ENCODE results near the gene SYT15.

The SYT15 gene

DNA sequence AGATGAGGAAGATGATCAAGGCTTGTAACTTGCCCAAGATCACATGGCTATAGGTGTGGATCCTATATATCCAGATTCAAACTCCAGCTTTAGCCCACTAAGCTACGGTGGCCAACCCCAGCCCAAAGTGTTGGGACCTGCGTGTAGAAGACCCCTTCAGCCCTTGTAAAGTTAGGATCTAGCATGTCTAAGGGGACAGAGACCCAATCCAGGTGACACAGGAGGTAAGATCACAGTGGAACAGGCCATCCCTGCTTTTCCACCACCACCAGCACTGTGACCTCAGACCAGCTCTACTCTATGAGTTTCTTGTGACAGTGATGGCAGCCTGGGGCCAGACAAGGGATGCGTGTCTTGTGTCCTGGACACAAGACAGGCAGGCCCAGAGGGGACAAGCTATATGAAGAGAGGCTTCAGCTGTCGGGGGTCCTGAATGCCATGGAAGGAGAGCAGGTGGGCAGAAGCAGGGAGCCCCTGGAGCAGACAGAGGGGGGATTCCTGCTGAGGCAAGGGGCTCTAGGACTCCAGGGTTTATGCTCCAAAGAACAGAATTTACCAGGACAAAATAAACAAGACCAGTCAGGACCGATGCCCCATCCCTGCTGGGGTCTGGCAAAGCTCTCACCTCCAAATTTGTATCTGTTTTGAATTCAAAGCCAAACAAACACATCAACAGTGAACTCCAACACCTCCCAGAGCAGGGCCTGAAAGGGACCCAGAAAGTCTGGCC lies 32.9 kb upstream of the SYT15 start:
- DNase-seq = no peak

DNA sequence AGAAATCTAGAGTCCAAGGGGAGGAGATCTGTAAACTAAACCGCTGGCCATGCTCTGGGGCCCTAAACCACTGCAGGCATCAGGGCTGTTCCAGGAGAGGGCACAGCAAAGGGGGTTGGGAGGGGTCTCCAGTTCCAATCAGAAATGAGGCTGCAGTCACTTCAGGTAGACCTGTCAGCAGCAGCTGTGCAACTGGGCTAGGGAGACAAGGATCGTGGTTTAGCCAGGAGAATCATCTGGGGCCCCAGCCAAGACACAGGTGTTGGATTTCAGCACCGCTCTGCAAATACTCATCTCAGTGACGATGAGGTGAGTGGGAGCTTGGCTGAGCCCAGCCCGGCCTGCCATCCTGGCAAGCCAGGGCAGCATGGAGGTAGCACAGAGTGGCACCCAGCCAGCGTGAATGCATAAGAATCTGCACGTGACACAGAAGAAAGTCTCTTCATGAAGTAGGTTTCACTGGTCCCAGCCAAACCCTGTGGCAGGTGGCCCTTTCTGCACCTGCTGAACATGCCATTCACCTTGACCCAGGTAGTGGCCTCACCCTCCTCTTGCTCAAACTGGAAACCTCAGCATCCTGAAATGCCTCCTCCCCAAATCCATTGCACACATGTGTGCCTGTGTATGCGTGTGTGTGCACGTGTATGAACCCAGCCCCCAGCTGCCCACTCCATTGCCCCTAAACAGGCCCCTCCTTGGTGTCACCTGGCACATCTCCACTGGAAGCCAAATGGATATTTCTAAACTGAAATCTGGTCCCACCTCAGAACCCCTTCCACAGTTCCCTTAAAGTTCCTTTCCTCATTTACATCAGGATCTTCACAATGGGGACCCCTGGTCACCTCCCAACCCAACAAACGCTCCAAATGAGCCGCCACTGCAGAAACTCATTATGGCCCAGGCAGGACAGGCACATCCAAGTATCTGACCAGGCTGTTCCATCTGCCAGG lies 32.1 kb upstream of the SYT15 start:
- no peak for DNase-seq

DNA sequence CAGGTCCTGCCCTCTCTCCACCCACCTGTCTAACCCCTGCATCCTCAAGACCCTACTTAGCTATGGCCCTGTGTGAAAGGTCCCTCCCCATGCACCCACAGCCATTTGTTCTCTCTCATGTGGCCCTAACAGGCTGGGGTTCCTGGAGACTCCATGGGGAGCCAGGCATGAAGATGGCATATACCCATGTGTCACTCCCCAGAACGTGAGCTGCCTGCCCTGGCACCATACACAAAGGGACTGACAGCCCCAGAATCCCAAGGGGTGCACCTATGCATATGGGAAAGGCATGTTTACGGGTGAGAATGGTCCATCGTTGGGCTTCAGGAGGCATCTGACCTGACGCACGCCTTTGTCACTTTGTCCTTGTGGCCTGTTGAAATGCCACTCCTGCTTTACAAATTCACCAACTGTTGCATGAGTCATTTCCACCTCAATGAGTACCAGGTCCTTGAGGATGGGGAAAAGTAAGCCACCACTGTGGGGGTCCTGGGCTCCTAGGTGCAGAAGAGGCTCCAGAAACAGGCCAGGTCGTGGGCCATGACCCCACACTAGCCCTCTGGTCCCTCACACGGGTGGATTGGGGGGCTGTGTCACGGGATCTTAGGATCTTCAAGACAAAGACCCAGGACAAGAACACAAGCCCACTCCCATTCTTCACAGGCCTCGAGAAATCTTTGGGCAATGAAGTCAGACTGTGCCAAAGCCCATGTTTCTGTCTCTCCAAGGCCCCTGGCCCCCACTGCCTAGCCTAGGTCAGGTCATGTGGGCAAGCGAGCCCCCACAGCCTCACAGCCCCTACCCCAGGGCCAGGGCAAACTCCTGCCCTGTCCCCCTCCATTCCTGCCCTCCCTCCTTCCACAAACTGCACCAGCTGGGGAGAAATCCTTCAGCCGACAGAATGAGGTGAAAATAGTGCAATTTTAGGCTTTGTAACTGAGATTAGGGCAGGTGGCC lies 31.1 kb upstream of the SYT15 start:
- DNase-seq = no peak

DNA sequence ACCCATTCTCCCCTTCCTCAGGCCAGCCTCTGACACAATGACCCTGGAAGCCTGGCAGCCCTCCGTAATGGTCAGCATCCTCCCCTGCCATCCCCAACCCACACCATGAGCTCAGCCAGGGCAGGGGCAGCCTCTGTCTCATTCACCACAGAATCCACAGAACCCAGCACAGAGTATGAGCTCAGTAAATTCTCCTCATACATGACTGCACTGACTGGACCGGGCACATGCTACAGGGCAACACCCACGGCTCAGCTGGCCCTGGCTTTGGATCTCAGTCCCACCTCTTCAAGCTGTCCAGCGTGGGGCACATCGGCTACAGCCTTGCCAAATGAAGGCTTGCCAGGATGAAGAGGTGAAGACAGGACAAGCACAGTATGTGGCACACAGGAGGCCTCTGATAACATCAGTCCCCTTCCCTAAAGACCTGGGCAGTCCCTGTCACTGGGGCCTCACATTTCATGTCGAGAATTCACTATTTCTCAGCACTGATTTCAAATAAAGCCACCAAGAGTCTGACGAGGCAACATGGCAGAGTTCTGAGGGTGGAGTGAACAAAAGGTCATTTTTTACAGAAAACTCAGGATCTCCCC lies 30.3 kb upstream of the SYT15 start:
- no peak for DNase-seq

DNA sequence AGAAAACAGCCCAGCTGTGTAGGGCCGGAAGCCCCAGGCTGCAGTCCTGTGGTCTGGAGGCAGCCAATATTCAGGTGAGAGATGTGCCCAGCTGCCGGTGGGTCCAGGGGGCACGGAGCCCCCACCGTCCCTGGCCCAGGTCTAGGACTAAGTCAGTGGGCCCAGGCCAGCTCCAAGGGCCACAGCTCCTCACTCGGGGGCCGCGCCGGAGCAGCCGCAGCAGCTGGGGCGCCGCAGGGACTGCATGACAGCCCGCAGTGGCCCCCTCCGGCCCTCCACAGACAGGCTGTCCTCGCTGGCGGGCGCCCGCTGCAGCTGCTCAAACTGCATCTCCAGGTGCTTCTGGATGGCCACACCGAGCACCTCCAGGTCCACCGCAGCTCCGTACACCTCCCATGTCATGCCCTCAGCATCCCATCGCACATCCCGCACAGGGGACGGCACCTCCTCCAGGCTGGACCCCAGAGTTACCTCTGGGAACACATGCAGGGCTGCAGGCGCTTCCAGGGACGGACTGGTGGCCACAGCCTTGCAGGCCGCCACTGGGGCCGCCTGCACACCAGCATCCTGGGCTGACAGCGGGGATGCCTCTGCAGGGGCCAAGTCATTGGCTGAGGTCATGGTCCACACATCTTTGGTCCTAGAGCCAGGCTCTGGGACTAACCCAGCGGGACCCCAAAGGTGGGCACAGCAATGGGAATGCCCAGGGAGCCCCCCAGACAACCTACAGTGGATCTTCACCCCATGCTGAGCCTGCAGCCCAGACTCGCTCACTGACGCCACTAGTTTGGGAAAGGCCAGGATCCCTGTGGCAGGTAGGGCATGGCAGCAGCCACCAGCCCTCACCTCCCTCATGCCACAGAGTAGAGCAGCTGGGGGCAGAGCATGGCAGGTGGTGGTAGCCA lies 29.5 kb upstream of the SYT15 start:
- no peak for DNase-seq

DNA sequence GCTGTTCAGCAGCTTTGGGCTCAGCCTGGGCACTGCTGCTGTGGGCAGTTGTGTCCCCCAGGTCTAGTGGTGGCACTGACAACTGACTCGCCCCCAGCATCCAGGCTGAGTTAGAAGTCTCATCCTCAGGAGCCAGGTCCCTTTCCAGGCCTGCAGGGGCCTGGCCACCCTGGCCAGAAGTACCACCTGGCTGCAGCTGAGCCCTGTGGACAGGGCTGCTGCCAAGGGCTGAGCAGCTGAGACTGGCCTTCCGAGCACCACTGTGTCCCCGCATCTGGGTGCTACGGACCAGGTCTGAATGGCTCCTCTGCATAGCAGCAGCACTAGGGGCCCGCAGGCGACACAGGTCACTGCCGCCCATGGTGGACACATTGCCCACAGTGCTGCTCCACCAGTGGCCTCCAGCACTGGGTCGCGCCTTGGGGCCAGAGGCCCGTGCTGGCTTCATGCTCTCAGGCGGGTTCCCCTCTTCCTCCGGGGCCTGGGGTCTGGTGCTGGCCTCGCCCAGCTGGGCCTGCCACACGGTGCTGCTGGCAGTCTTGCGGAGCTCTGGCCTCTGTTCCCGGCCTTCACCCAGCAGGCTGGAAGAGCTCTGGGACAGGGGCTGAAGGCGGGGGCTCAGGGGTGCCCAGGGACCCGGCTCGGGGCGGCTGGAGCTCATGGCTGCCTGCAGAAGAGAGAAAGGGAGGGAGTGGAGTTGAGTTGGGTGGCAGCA lies 28.7 kb upstream of the SYT15 start:
- DNase-seq = no peak

DNA sequence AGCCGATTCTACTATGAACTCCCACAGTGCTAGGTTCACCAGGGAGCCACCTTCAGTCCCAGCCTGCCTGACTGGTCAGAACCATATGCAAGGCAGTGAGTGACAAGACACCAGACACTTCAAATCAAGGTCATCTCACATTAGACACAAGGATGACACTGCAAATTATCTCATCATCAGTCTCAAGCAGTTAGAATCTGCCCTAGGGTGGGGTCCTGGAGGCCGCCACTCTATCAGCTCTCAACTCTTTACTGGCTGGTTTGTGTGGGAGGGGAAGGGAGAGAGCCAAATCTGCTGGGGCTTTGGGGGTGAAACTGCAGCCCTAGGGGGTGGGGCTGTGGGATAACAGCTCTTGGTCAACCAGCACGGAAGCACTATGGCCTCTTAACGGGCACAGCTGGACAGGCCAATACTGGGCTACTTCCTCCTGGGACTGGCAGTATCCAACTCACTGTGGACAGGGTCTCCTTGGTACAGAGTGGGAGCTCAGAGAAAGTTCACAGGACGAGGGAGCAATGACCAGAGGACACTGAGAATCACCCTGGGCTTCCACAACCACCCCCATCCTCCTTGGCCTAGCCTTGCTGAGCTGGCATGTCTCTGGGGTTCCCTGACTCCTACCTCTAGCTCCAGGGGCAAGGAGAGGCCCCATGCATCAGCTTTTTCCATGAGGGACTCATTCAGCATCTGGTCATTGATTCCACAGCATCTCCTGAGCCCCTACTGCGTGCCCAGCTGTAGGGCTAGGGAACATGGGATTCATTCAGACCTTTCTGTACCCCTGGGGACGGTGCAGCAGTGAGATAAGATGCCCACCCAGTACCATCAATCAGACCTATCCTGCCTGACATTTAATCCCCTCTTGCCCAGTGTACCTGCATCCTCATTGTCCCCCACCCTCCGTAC lies 27.9 kb upstream of the SYT15 start:
- DNase-seq = no peak

DNA sequence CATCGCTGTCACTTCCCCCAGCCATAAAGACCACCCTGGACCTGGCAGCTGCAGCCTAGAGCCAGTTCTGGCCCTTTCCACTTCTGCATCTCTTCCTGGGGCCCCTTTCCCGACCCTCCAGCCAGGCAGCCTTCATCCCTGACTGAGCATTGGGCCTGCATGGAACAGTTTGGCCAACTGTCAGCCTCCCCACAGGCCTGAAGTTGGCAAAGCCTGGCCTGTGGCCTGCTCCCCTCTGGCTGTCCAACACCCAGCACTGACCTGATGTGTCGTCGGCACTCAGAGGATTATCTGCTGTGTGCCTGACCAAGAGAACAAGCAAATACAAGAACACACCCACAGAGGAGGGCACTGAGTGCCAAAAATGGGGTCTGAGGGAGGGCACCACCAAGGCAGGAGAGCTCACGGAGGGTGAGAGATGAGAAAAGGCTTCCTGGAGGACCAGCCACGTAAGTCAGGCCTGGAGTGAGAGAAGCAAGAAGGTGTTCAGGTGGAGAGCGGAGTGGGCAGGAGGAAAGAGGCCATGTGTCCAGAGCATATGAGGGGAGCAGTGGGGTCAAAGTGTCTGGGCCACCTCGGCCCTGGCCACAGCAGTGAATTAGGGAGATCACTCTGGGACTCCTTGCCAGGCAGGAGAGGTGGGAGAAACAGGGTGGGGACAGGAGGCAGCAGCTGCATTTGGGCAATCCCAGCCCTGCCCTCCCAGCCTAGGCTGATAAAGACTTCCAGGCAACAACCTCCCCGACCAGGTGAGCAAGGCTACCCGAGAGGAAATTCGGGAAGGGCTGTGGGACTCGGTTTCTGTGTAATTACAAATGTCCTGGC lies 27.0 kb upstream of the SYT15 start:
- no peak for DNase-seq

DNA sequence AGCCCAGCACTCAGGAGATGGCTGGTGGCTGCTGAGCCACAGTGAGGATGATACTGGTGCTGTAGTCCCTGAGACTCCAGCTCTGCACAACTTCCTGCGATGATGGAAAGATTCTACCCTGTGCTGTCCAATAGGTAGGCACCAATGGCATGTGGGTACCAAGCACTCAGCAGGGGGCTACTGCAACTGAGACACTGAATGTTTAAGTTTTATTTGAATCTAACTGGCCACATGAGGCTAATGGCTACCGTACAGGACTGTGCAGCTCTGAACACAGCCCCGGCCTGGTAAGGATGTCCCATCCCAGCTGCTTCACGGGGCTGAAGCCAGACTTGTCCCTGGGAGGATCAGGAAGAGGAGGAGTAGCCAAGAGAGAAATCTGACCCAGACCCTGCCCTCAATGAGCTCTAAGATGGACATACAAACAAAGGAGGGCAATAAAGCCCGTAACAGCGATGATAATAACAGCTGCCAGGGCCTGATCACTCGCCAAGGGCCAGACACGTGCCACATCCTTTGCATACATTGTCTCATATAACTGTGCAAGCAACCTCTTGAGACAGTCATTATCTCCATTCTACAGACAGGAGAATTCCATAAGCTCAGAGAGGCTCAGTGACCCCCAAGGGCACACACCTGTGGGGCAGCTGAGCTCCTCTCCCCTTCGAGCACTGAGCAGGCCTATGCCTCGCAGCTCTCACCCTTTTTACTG lies 26.2 kb upstream of the SYT15 start:
- no peak for DNase-seq

DNA sequence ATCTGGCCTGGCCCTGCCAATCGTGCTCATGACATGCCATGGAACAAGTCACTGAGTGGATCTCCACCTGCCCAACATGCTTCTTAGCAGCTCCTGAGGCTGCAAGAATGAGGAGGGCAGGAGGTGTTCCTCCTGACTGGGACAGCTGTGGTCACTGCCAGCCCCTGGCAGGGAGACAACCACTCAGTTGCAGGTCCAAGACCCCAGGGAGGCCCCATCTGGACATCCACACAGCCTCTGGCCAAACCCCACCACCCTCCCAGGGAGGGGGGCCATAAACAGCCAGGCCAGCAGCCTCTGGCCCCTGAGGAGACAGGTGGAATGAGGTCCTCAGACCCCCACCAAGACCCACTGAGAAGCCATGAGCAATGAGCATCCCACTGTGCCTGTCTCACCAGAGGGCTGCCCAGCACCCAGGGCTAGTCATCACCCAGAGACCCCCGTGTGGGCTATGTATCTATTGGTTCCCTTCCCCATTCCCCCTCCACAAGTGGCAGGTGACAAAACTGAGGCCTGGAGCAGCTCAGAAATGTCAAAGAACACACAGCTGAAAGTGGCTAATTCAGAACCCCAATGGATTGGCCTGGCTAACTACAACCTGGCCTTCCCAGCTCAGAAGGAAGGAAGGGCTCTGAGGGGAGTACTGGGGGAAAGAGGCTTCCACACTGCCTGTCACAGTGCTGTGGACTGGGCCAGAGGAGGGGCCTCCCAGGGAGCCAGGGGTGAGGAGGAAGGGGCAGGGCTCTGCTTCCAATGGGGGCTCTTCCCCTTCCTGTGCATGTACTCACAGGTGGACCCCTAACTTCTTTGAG lies 25.5 kb upstream of the SYT15 start:
- DNase-seq = no peak

DNA sequence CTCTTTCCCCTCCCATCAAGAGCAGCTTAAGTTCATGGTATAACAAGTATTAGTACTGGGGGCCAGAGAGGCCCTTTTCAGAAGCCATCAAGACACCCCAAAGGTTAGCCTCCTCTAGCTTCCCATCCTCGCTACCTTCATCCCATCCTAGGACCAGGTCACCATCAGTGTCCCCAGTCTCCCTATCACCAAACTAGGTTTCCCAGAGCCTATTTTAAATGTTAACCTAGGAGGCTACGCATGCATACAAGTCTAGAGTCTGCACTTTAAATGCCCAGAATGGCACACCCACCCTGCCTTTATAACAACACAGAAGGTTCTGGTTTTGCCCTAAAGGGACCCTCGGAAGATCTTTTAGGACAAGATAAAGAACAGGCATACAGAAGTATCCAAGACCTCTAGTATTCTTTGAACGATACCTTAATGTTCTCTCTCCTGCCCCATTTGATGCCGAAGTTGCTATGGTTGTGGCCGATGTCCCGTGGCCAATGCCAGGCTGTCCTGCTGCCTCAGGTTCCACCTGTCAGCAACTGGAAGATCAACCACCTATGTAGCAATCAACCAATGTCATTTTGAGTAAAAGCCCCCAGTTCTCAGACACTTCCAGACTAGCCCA lies 24.7 kb upstream of the SYT15 start:
- DNase-seq = no peak

DNA sequence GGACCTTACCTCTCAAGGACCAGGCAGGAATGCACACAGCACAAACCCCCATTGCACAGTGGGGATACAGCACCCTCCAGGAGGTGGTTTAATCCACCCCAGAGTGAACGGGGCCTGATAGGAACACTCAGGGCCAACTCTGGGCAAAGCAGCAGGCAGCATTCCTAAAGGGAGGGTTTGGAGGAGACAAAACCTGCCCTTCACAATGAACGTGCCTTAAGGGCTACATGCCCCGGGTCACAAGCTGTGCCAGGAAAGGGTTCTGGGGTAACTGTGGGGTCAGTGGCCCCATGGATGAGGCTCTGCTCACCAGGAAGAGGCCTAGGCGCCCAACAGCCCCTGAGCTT lies 23.6 kb upstream of the SYT15 start:
- no peak for DNase-seq

DNA sequence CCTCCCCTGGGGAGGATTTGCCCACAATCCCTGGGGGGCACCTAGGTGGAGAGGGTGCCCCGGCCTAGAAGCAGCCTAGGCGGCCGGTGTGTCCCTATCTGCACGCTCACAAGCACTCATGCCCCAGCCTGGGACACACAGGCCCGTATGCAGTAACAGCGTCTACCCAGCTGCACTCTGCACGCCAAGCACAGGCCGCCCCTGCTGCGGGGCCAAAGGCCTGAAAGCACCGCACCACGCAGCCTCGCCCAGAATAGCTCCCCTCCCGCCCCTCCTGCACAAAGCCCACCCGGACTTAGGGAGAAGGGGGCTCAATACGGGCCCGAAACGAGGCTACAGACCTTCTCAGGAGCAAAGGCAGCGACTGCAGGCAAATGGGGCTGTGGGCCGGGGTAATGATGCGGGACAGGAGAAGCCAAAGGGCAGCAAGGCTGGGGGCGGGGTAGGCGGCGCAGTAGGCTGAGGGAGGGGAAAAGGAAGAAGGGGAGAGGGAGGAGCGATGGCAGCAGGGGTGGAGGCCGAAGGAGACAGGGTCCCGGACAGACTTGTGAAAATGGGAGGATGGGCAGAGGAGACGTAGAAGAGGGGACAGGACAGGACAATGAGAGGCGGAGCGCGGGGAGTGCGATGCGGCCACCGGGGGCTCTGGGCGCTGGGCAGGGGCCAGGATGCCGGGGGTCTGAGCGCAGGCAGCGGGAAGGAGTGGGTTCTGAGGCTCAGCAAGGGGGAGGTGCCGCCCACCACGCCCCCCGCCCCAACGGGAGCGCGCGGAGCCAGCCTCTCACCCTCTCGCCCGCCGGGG lies 23.0 kb upstream of the SYT15 start:
- no peak for DNase-seq

DNA sequence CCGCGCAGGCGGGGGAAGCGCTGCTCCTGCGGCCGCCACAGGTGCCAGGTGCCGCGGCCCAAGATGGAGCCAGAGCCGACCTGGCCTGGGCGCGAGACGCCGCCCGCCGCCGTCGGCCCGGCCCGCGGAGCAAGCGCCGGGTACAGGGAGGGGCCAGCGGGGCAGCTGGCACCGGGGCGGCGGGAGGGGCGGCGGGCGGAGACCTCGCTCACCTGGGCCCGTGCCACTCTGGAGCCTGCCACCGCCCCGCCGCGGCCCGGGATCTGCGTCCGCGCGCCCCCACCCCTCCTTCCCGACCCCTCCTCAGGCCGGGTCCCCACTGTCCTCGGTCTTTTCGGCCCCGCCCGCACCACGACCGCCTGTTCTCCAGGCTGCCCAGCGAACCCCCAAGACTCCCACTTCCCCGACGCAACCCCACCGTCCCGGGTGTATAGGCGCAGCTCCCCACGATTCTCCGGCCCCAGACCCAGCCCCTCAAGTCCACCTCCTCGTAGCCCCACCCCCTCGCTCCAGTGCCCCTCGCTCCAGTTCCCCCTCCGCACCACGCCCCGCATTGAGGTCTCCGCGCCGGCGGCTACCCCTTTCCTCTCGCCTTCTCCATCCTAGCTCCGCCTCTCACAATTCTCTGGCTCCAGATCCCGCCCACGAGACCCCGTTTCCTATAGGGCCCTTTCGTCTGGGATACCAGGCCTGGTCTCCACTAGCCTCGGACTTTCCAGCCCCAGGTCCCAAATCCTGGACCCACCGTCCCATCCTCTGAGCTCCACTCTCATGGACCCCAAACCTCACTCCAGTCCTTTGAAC lies 22.2 kb upstream of the SYT15 start, which contains the start of gene GPRIN2:
GPRIN2 (minus strand) TSS at position 144 of the 804 bp plus-strand sequence. CDS start 5,922 bp downstream, outside the sequence.
- DNase-seq = no peak

All from CD4-positive, alpha-beta T cell treated with Interleukin-12 subunit alpha and Interleukin-12 subunit beta, for 1 hour (primary cell).